Skeletal muscle cell (primary cell): ENCODE results near the gene INSM1.

ENCODE experiments used
- DNase-seq: peaks from one replicate; pipeline ENCODE4 v3.0.0-alpha.2; 2010; ENCODE audit warnings: low read depth
- H3K4me3 ChIP-seq: 2 replicates; pipeline ENCODE4 v1.5.1; 2011; ENCODE audit warnings: low read depth, mild to moderate bottlenecking, control low read depth, low read length, moderate library complexity

The INSM1 gene

DNA sequence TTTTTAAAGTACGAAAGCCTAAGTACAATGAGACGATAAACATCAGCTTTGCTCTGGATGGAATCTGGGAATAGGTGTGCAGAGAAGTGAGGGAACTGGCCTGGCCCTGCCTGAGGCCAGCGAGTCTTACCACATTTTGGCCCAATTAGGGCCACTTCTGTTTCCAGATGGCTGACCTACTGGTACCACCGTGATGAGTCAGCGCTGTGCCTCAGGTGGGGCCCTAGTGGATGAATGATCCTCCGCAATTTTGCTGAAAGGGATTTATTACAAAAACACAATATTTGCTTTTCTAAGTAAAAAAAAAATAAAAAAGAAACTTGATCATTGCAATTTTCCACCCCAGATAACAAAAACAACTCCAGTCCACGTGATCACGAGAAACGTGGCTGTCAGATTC, 22.5 kb downstream of the INSM1 start:
- H3K4me3 ChIP-seq: no peak overlapping the region
- DNase-seq: no peak

GRCh38 chr20:20391115-20391514, 23.2 kb downstream of the INSM1 start:
- DNase-seq: no peak
- H3K4me3 ChIP-seq: no peak overlapping the region

- DNase-seq: no peak
- H3K4me3 ChIP-seq: no peak overlapping the region
Observed at GRCh38 chr20:20391766-20392165, 23.9 kb downstream of the INSM1 start.

- peak; percentile 48 for DNase-seq
- H3K4me3 ChIP-seq: no peak overlapping the region
Observed at GRCh38 chr20:20393207-20394120, 25.6 kb downstream of the INSM1 start.

DNA sequence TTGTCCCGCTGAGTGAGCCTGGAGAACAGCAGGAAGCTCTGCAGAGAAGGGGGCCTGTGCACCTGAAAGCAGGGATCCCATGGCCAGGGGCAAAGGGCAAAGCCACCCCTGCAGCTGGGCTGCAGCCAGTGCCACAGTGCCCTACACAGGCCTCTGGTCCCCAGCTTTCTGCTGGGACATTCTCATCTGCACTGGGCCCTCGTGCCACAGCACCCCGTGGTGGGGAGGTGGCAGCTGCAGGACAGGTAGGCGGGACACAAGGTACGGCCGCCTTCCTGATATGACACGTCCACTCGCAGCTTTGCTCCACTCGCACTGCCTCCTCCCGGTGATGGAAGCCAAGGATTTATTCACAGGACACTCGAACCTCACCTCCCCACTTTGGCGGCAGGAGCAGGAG, 27.2 kb downstream of the INSM1 start:
- no peak for DNase-seq
- H3K4me3 ChIP-seq: no peak overlapping the region

- no peak overlapping the region for H3K4me3 ChIP-seq
- DNase-seq: no peak
Observed at GRCh38 chr20:20395903-20396568, 28.1 kb downstream of the INSM1 start.

DNA sequence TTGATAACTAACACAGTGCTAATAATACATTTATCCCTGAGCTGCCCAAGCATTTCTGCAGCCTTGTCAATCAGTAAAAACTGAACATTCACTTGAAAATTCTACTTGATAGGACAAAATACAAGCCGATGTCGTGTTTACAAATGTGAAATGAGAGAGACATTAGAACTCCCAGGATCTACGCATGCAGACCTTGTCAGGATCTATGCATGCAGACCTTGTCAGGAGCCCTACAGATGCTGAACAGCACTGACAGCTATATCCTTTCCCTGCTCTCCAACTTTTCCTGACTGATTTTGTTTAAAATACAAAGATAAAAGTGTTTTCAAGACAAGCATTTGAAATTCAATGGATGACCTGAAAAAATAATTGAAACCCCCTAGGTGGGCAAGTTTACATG, 28.9 kb downstream of the INSM1 start:
- no peak for DNase-seq
- no peak overlapping the region for H3K4me3 ChIP-seq

- DNase-seq: no peak
- H3K4me3 ChIP-seq: no peak overlapping the region
Observed at GRCh38 chr20:20398123-20398522, 30.2 kb downstream of the INSM1 start.

DNA sequence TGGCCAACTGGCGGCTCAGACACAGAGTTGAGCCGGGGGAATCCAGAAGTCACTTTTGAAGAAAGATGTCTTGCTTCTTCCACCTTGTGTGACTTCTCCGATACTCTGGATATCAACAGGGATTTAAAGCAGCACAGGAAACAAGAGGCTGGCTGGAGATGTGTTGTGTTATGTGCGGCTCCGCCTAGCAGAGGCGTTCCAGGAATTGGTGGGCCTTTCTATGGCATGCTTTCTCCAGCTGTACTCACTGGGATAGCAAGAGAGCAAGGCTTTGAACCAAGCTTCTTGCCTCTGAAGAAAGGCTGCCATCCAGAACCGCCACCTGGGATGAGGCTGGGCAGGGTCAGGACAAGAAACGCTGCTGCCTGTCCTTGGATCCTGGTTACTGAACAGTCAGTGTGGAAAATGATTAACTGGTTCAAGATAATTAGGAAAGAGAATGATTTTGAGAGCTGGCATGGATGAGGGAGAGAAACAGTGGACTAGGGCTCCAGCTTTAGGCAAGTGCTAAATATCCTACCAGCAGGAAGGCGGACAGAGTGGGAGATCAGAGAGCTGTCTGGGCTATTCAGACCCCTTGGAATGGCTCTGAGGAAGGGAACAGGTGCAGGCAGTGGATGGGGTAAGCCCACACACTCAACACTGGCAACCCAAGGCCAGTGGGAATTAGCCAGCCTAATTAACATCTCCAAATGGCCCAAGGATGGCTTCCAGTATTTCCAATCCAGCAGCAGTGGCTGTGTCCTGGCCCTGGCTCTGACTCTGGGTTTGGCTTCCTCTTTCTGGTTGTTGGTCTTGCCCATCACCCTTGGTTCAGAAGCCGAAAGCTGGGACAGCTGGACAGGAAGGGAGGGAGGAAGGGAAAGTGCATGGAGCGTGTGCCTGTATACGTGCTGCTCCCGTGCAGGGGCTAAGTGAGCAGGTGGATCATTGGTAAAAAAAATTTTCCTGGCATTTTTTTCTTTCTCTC, 31.9 kb downstream of the INSM1 start:
- no peak overlapping the region for H3K4me3 ChIP-seq
- DNase-seq: no peak

- DNase-seq: no peak
- no peak overlapping the region for H3K4me3 ChIP-seq
Observed at GRCh38 chr20:20401991-20402390, 34.1 kb downstream of the INSM1 start.

DNA sequence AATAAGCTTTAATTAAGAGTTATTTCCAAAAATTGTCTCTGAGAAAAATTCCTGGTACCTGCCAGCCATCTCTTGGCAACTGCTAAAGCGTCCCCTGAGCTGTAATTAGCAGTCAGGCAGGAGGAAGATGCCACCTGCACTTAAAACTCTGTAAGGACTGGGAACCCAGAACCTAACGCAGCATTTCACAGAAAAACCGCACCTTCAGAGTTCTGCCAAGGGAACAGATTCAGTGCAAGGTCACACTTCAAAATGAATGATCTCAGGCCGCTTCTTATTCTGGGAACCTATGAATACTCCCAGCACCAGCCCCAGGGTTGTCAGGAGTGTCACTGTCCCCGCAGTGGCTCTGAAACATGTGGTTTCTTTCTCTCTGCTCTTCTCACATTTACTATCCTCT, 36.7 kb downstream of the INSM1 start:
- DNase-seq: no peak
- H3K4me3 ChIP-seq: no peak overlapping the region

DNA sequence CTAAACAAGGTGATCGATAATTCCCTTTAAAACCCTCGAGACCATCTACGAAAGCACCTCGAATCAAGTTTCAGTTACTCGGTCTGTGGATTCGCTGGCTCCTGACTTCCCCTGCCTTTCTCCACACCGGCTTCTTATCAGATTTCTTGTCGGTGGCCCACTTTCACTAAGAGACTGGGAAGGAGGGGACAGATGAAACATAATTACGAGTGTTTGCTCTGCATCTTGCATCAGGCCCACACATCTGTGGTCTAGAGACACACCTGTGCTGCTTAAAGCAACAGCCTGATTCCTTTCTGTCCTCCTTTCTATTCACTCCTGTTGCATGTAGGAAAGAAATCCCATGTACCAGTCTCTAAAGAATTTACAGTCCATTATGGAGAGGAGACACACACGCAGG, 37.7 kb downstream of the INSM1 start:
- no peak overlapping the region for H3K4me3 ChIP-seq

GRCh38 chr20:20406306-20406705, 38.4 kb downstream of the INSM1 start:
- no peak overlapping the region for H3K4me3 ChIP-seq
- no peak for DNase-seq

More for the DNA sequence above, 37.7 kb downstream of the INSM1 start:
- DNase-seq: no peak

DNA sequence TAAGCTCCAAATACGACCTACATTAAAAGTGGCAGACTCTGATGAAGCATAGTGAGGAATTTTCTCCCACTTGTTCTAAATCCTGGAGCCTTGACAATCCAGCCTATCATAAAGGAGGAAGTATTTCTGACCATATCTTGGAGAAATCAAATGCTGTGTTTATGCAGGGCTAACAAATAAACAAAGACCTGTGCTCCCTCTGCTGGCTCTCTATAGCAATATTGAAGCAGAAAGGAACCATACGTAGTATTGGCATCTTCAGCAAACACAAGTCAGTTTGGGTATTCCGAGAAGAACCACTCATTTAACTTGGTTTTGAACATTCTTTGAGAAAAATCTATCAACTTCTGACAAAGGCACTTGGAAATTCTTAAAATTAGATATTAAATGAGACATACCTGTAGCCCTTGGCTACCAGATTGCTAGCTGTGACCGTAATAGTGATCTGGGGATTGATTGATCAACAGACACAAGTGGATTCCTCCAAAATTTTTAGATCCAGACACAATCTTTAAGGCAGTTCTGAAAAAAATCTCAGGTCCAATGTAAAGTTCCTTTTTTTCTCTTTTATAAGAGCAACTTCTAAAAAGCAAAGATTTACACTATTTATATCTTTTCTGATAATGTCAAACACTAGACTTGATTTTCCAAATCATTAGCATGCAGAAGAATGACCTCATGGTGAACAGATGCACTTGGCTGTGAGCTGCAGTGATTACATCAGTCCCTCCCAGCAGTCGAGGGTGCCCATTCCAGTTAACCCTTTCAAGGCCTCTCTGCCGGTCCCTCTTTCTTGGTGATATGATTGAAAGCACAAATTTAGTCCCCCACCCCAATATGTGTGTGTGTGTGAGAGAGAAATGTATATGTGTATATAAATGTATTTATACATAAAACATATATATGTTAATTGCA, 40.2 kb downstream of the INSM1 start:
- no peak for DNase-seq
- H3K4me3 ChIP-seq: no peak overlapping the region

GRCh38 chr20:20409331-20409730, 41.4 kb downstream of the INSM1 start:
- no peak overlapping the region for H3K4me3 ChIP-seq
- DNase-seq: no peak

GRCh38 chr20:20410678-20411077, 42.8 kb downstream of the INSM1 start:
- H3K4me3 ChIP-seq: no peak overlapping the region
- no peak for DNase-seq

DNA sequence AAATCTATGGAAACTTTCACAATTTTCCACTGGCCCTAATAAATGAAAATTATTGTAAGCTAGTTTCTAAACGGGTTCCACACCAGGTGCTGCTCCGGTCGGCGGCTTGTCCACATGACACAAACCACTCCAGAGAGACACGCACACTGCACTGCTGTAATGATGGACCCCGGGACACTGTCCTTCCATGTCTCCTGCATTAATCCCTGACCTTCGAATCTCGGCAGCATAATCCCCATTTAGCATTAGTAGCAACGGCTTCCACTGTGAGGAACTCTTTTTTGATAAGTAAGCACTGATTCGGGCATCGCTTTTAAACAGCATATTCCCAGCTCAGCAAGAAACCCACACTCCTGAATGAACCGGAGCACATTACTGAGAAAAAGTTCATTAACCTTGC, 43.5 kb downstream of the INSM1 start:
- no peak overlapping the region for H3K4me3 ChIP-seq
- DNase-seq: no peak

DNA sequence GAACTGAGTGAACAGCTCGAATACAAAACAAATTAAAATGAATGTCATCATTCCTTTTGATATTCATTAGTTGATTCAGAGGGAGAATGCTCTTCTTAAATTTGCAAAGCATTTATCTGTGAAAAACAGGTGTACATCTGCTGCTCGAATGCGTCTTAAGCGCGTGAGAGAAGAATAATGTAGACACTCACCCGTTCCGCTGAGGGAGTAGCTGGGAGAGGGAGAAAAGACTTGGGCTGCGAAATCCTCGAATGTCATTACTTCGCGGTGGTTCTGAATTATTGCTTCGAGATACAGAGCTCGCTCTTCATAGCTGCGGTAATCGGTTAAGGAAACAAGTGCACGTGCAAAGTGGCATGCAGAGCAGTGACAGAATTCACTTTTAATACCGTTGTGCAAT, 43.9 kb downstream of the INSM1 start:
- no peak for DNase-seq
- H3K4me3 ChIP-seq: no peak overlapping the region

DNA sequence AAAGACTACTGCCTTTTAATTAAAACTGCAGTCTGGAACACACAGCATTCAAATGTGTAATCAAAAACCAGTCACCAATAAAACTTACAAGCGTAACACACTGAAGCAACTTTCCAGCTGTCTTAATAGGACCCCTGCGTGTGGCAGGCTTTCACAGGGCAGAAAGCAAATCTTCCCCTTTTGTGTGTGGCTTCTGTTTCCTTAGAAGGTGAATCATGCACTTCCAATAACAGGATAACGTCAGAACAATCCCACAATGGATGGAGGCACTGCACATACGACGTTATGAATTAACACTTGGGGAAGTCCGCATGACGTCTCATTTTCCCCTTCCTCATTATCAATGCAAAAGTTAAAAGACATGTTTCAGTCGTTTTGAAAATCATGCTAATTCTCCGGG, 44.8 kb downstream of the INSM1 start:
- no peak overlapping the region for H3K4me3 ChIP-seq
- DNase-seq: no peak
